ENCODE measurements around the gene XAF1.

DNA sequence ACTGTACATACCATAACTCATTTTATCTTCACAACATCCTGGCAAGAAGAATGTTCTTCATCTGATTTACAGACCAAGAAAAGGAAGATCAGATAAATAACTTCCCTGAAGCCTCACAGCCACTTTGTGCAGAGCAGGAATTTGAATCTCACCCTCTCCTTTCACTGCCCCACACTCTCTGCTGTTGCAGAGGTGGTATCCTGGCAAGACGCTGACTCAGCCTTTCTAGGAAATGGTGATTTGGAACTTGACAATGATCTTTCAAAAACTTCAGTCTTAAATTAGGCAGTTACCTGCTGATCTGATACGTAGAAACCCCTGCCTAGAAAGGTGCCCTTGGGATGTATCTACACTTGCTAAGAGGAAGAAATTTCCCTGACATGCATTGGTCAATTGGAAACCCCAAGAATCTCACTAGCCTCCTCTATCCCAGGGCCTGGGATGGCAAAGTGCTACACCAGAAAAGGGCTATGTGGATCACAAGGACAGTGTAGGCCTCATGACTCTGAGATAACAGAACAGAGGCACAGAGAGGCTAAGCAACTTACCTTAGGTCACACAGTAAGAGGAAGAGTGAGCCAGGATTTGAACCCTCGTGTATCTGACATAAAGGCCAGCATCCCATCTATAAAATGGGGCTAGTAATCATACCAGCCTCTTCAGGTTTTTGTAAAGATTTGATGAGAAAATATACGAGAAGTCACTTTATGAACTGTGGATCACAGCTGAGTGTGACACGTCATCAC lies 38.1 kb downstream of the XAF1 start:
- TF ChIP-seq, protein P1, sequence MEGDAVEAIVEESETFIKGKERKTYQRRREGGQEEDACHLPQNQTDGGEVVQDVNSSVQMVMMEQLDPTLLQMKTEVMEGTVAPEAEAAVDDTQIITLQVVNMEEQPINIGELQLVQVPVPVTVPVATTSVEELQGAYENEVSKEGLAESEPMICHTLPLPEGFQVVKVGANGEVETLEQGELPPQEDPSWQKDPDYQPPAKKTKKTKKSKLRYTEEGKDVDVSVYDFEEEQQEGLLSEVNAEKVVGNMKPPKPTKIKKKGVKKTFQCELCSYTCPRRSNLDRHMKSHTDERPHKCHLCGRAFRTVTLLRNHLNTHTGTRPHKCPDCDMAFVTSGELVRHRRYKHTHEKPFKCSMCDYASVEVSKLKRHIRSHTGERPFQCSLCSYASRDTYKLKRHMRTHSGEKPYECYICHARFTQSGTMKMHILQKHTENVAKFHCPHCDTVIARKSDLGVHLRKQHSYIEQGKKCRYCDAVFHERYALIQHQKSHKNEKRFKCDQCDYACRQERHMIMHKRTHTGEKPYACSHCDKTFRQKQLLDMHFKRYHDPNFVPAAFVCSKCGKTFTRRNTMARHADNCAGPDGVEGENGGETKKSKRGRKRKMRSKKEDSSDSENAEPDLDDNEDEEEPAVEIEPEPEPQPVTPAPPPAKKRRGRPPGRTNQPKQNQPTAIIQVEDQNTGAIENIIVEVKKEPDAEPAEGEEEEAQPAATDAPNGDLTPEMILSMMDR (optimal IDR thresholded peaks at IDR 0.05 in 1 of 3, IDR thresholded peaks at IDR 0.05 in 1 of 3, conservative IDR thresholded peaks at IDR 0.05 in 1 of 3; ENCODE audit: extremely low read depth in 1 of 3, insufficient read depth in 2 of 3, low read length in 3 of 3): no peak
- no peak for TF ChIP-seq EZH2 (IDR thresholded peaks at IDR 0.05; ENCODE audit: low read length)

All from keratinocyte (primary cell).